H9 (cell line): ENCODE data around the gene MAP3K20. TPM values are rescaled to one million over a fixed set of nuclear protein-coding genes. Genes with fewer than 3 reads are reported as not detected.

Experiments
- DNase-seq: peaks from one replicate; pipeline ENCODE4 v3.0.0-alpha.2; 2017
- H2AFZ ChIP-seq: one replicate; pipeline ENCODE4 v1.6.1; 2013; ENCODE audit warnings: mild to moderate bottlenecking, low read length, control low read depth, moderate library complexity
- H2AK5ac ChIP-seq: 2 replicates; pipeline ENCODE4 v1.6.1; 2013; ENCODE audit warnings: low read length, control low read depth, mixed read lengths; ENCODE audit not compliant: insufficient read length
- H2BK120ac ChIP-seq: one replicate; pipeline ENCODE4 v1.6.1; 2013; ENCODE audit warnings: low read depth, mild to moderate bottlenecking, low read length, control low read depth, inconsistent platforms; ENCODE audit not compliant: poor library complexity, severe bottlenecking
- H2BK12ac ChIP-seq: 2 replicates; pipeline ENCODE4 v1.6.1; 2013; ENCODE audit warnings: low read length, control low read depth, mixed read lengths, low read depth; ENCODE audit not compliant: insufficient read length
- H2BK15ac ChIP-seq: 2 replicates; pipeline ENCODE4 v1.6.1; 2013; ENCODE audit warnings: low read depth, low read length, control low read depth
- H2BK20ac ChIP-seq: one replicate; pipeline ENCODE4 v1.6.1; 2013; ENCODE audit warnings: low read depth, mild to moderate bottlenecking, low read length, control low read depth, inconsistent platforms; ENCODE audit not compliant: poor library complexity, severe bottlenecking
- H2BK5ac ChIP-seq: 2 replicates; pipeline ENCODE4 v1.6.1; 2013; ENCODE audit warnings: low read length, control low read depth, mixed read lengths; ENCODE audit not compliant: insufficient read length
- H3K14ac ChIP-seq: 2 replicates; pipeline ENCODE4 v1.6.1; 2013; ENCODE audit warnings: low read length, control low read depth; ENCODE audit not compliant: insufficient read depth
- H3K18ac ChIP-seq: 2 replicates; pipeline ENCODE4 v1.6.1; 2013; ENCODE audit warnings: low read depth, mild to moderate bottlenecking, mixed read lengths, low read length, control low read depth; ENCODE audit not compliant: insufficient read length
- H3K23ac ChIP-seq: 2 replicates; pipeline ENCODE4 v1.6.1; 2013; ENCODE audit warnings: low read length, control low read depth, mixed read lengths, low read depth; ENCODE audit not compliant: insufficient read length
- H3K23me2 ChIP-seq: 2 replicates; pipeline ENCODE4 v1.6.1; 2013; ENCODE audit warnings: low read depth, mild to moderate bottlenecking, mixed read lengths, low read length, control low read depth; ENCODE audit not compliant: insufficient read length, poor library complexity, severe bottlenecking
- H3K27ac ChIP-seq: 2 replicates; pipeline ENCODE4 v1.5.1; 2013; ENCODE audit warnings: low read length, control low read depth, mixed read lengths, low read depth; ENCODE audit not compliant: insufficient read length
- H3K27me3 ChIP-seq: 2 replicates; pipeline ENCODE4 v1.6.1; 2013; ENCODE audit warnings: low read length, control low read depth, inconsistent platforms; ENCODE audit not compliant: insufficient read depth
- H3K4ac ChIP-seq: 2 replicates; pipeline ENCODE4 v1.6.1; 2013; ENCODE audit warnings: low read depth, mild to moderate bottlenecking, control low read depth, inconsistent platforms, low read length, moderate library complexity
- H3K4me1 ChIP-seq: 2 replicates; pipeline ENCODE4 v1.6.1; 2013; ENCODE audit warnings: low read length, control low read depth, inconsistent platforms; ENCODE audit not compliant: insufficient read depth
- H3K4me2 ChIP-seq: 2 replicates; pipeline ENCODE4 v1.6.1; 2013; ENCODE audit warnings: low read length, control low read depth, mixed read lengths; ENCODE audit not compliant: insufficient read length, insufficient read depth
- H3K56ac ChIP-seq: 2 replicates; pipeline ENCODE4 v1.6.1; 2013; ENCODE audit warnings: low read depth, mild to moderate bottlenecking, mixed read lengths, low read length, control low read depth; ENCODE audit not compliant: insufficient read length
- H3K79me1 ChIP-seq: 2 replicates; pipeline ENCODE4 v1.6.1; 2013; ENCODE audit warnings: low read depth, mild to moderate bottlenecking, moderate library complexity, low read length, control low read depth, inconsistent platforms; ENCODE audit not compliant: insufficient read depth, poor library complexity, severe bottlenecking
- H3K79me2 ChIP-seq: 2 replicates; pipeline ENCODE4 v1.6.1; 2013; ENCODE audit warnings: low read length, control low read depth, inconsistent platforms; ENCODE audit not compliant: insufficient read depth
- H3K9ac ChIP-seq: 2 replicates; pipeline ENCODE4 v1.6.1; 2013; ENCODE audit warnings: low read length, control low read depth, mixed read lengths; ENCODE audit not compliant: insufficient read length; ENCODE audit errors: extremely low read depth
- H3K9me3 ChIP-seq: one replicate; pipeline ENCODE4 v1.6.1; 2013; ENCODE audit warnings: low read depth, low read length, inconsistent platforms; ENCODE audit not compliant: control insufficient read depth
- H3T11ph ChIP-seq: one replicate; pipeline ENCODE4 v1.6.1; 2013; ENCODE audit warnings: mild to moderate bottlenecking, low read length, control low read depth, inconsistent platforms
- H4K20me1 ChIP-seq: one replicate; pipeline ENCODE4 v1.6.1; 2013; ENCODE audit not compliant: control insufficient read depth, insufficient read length, insufficient read depth
- H4K5ac ChIP-seq: 2 replicates; pipeline ENCODE4 v1.6.1; 2013; ENCODE audit warnings: low read depth, mild to moderate bottlenecking, mixed read lengths, low read length, control low read depth; ENCODE audit not compliant: insufficient read length
- H4K8ac ChIP-seq: replicated peaks from 2 replicates; pipeline ENCODE4 v1.6.1; 2013; ENCODE audit warnings: low read length, control low read depth, mixed read lengths, low read depth; ENCODE audit not compliant: insufficient read length
- H4K91ac ChIP-seq: 2 replicates; pipeline ENCODE4 v1.6.1; 2013; ENCODE audit warnings: low read depth, mild to moderate bottlenecking, moderate library complexity, mixed read lengths, low read length, control low read depth; ENCODE audit not compliant: insufficient read length
- H3K27ac Mint-ChIP-seq, 3 experiments: 2 replicates in 2 of 3; 3 replicates in 1 of 3; pipeline ENCODE4 v1.8.0; 2020 to 2021; ENCODE audit warnings: mixed read lengths in 3 of 3, mild to moderate bottlenecking in 1 of 3, moderate library complexity in 1 of 3
- H3K27me3 Mint-ChIP-seq: 2 replicates; pipeline ENCODE4 v1.8.0; 2021; ENCODE audit warnings: low read depth, mild to moderate bottlenecking, moderate library complexity, mixed read lengths
- H3K36me3 Mint-ChIP-seq, 3 experiments: 2 replicates in 2 of 3; 3 replicates in 1 of 3; pipeline ENCODE4 v1.8.0; 2020 to 2021; ENCODE audit warnings: low read depth in 3 of 3, mixed read lengths in 3 of 3; ENCODE audit not compliant: insufficient read depth in 1 of 3
- H3K4me1 Mint-ChIP-seq, 2 experiments: 2 replicates each; pipeline ENCODE4 v1.8.0; 2020; ENCODE audit warnings: mixed read lengths in 2 of 2
- H3K4me3 Mint-ChIP-seq, 2 experiments: 2 replicates in 1 of 2; 3 replicates in 1 of 2; pipeline ENCODE4 v1.8.0; 2020 to 2021; ENCODE audit warnings: mild to moderate bottlenecking in 2 of 2, mixed read lengths in 2 of 2, moderate library complexity in 1 of 2
- H3K9me3 Mint-ChIP-seq, 2 experiments: 2 replicates in 1 of 2; 3 replicates in 1 of 2; pipeline ENCODE4 v1.8.0; 2020; ENCODE audit warnings: mild to moderate bottlenecking in 2 of 2, mixed read lengths in 2 of 2, moderate library complexity in 1 of 2
- WGBS: extraction: QIAGEN DNeasy Blood & Tissue Kit; methylation state at CpG from one replicate; pipeline ENCODE4 v1.1.7; 2013; ENCODE audit warnings: missing lambda C conversion rate, low lambda C conversion rate, mixed read lengths; ENCODE audit not compliant: insufficient read length; ENCODE audit errors: extremely low coverage; 5-methylcytosine and 5-hydroxymethylcytosine counted together
- total RNA-seq: library from RNA; stranded (reverse); gene quantifications from 2 replicates; pipeline ENCODE4 v1.2.1, GENCODE V29; 2021
- TF ChIP-seq, protein P1 (sequence below): fragments of 200-600 bp; sonication (generic); conservative IDR thresholded peaks from 3 replicates; pipeline ENCODE4 v1.8.0; 2021; ENCODE audit warnings: antibody characterized with exemption, mild to moderate bottlenecking

Gene MAP3K20
- total RNA-seq, 1 experiment from 2014 or later = 8.7 TPM

DNA sequence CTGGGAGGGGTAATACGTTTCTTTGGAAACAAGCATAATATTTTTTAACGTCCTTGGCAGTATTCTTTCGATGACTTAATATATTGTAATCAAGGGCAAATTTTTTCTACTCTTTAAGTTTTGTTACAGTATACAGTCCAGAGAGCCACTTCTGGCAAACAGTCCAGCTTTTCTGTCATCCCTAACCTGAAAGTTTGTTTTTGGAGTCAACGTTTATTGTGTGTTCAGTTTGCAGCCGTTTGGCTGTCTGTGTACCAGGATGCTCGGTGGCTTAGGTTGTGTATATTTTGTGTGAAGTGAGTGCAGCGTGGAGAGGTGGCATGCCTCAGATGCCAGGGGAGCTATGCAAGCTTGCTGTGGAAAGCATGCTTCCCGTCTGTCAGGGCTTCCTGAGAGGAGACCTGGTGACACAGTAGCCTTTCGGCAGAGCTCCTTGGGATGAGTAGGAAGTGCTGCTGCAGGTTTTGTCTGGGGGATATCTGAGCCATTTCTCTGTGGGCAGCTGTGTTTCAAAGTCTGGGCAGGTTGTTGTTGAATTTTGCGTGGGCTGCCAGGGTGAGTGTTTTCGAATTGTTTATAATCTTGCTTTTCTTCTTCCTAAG, 14.7 kb downstream of the MAP3K20 start:
- no peak overlapping the region for H2BK5ac ChIP-seq
- H2AK5ac ChIP-seq = no peak overlapping the region
- H3K27me3 ChIP-seq = no peaks in the 10 kb centered on the region
- no peaks in the 10 kb centered on the region for H3K9me3 Mint-ChIP-seq
- no CpG with 5 or more reads among the region's 11 CpGs for WGBS
- no peak overlapping the region for H3K18ac ChIP-seq
- peak overlapping the region in 2 of 3 experiments; percentile 17 to 39; a peak in 2 of 7 replicates for H3K27ac Mint-ChIP-seq
- H3K9me3 ChIP-seq = no peaks in the 10 kb centered on the region
- no peak overlapping the region for H3K23ac ChIP-seq
- TF ChIP-seq, protein P1, sequence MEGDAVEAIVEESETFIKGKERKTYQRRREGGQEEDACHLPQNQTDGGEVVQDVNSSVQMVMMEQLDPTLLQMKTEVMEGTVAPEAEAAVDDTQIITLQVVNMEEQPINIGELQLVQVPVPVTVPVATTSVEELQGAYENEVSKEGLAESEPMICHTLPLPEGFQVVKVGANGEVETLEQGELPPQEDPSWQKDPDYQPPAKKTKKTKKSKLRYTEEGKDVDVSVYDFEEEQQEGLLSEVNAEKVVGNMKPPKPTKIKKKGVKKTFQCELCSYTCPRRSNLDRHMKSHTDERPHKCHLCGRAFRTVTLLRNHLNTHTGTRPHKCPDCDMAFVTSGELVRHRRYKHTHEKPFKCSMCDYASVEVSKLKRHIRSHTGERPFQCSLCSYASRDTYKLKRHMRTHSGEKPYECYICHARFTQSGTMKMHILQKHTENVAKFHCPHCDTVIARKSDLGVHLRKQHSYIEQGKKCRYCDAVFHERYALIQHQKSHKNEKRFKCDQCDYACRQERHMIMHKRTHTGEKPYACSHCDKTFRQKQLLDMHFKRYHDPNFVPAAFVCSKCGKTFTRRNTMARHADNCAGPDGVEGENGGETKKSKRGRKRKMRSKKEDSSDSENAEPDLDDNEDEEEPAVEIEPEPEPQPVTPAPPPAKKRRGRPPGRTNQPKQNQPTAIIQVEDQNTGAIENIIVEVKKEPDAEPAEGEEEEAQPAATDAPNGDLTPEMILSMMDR = no peak
- no peak overlapping the region for H3T11ph ChIP-seq
- H3K14ac ChIP-seq = no peak overlapping the region; the same call in 1 of the 2 replicates
- H3K4me1 ChIP-seq = peaks cover 2% of the 10 kb centered on the region; the same call in 1 of the 2 replicates
- no peaks in the 10 kb centered on the region for H3K79me2 ChIP-seq
- no peak overlapping the region for H3K4me3 Mint-ChIP-seq
- no peaks in the 10 kb centered on the region for H4K20me1 ChIP-seq
- H2BK120ac ChIP-seq = no peak overlapping the region
- H4K91ac ChIP-seq = no peak overlapping the region
- H3K4me1 Mint-ChIP-seq = peaks cover 11 to 15% of the 10 kb centered on the region in 2 experiments
- H3K27me3 Mint-ChIP-seq = no peaks in the 10 kb centered on the region
- H3K36me3 Mint-ChIP-seq = no peaks in the 10 kb centered on the region
- DNase-seq = peak; percentile 34
- no peak overlapping the region for H3K27ac ChIP-seq
- H3K4ac ChIP-seq = no peak overlapping the region
- H2AFZ ChIP-seq = no peak overlapping the region
- H3K79me1 ChIP-seq = no peaks in the 10 kb centered on the region
- H3K23me2 ChIP-seq = no peaks in the 10 kb centered on the region
- H2BK20ac ChIP-seq = no peak overlapping the region
- no peak overlapping the region for H3K4me2 ChIP-seq
- no peak overlapping the region for H2BK12ac ChIP-seq
- no peak overlapping the region for H4K5ac ChIP-seq
- no peak overlapping the region for H3K9ac ChIP-seq
- H4K8ac ChIP-seq = no peak overlapping the region
- no peak overlapping the region for H2BK15ac ChIP-seq
- no peak overlapping the region for H3K56ac ChIP-seq
